Heart left ventricle (tissue), 16 donors: ENCODE data around the gene MSMB. TPM values are rescaled to one million over a fixed set of nuclear protein-coding genes. Genes with fewer than 3 reads are reported as not detected.

Source experiments
- ATAC-seq, 4 donors: fragments of 200-7000 bp; cut with Tn5 transposase; one replicate each; pipeline ENCODE4 v1.9.1; 2020 to 2022; ENCODE audit warnings: moderate library complexity in 4 of 4, mild to moderate bottlenecking in 3 of 4, moderate number of reproducible peaks in 1 of 4
- DNase-seq, 5 donors: peaks; one replicate each; pipeline ENCODE4 v3.0.0-alpha.2; 2020
- H3K27ac ChIP-seq, 12 donors: fragments of 200-600 bp; sonication (generic) in 4 of 12; one replicate each; pipeline versions ENCODE4 v1.5.0 to v1.8.0; 2016 to 2022; ENCODE audit warnings: mild to moderate bottlenecking in 2 of 12
- H3K27me3 ChIP-seq, 9 donors: fragments of 200-600 bp; sonication (generic) in 2 of 9; one replicate each; pipeline versions ENCODE4 v1.5.1 to v1.8.0; 2016 to 2022; ENCODE audit warnings: mild to moderate bottlenecking in 3 of 9
- H3K36me3 ChIP-seq, 9 donors: fragments of 200-600 bp; sonication (generic) in 2 of 9; one replicate each; pipeline versions ENCODE4 v1.5.0 to v1.8.0; 2018 to 2022; ENCODE audit warnings: mild to moderate bottlenecking in 2 of 9
- H3K4me1 ChIP-seq, 12 donors: fragments of 200-600 bp; sonication (generic) in 4 of 12; one replicate each; pipeline versions ENCODE4 v1.5.0 to v1.8.0; 2016 to 2022; ENCODE audit warnings: mild to moderate bottlenecking in 3 of 12
- H3K4me3 ChIP-seq, 12 donors: fragments of 200-600 bp; sonication (generic) in 4 of 12; one replicate each; pipeline versions ENCODE4 v1.5.0 to v1.8.0; 2017 to 2022; ENCODE audit warnings: mild to moderate bottlenecking in 9 of 12, moderate library complexity in 4 of 12
- H3K9me3 ChIP-seq, 12 donors: fragments of 200-600 bp; sonication (generic) in 4 of 12; one replicate each; pipeline versions ENCODE4 v1.5.0 to v1.8.0; 2016 to 2022; ENCODE audit warnings: mild to moderate bottlenecking in 1 of 12
- POLR2A ChIP-seq, 2 donors: fragments of 450-650 bp; IDR thresholded peaks; one replicate each; pipeline ENCODE4 v1.6.1; 2017; ENCODE audit warnings: antibody characterized with exemption in 2 of 2, mild to moderate bottlenecking in 2 of 2, moderate library complexity in 2 of 2
- WGBS, 4 donors: extraction: QIAGEN DNeasy Blood & Tissue Kit in 2 of 4; methylation state at CpG; one replicate each; pipeline versions ENCODE4 v1.1.5 to v1.1.7; 2013 to 2018; 5-methylcytosine and 5-hydroxymethylcytosine counted together
- intact Hi-C, 10 donors: fragments of 100-400 bp; cut with DNase I; formaldehyde crosslinking; loops; one replicate each; pipeline versions ENCODE4 v1.11.1 to v1.14.2; 2022
- polyA plus RNA-seq, 2 donors: library from polyadenylated mRNA; stranded (reverse); fragments of 200-250 nt; gene quantifications; one replicate each; pipeline ENCODE4 v1.2.3, GENCODE V29; 2013
- total RNA-seq, 9 donors: library from RNA; depleted of rRNA in 2 of 9; stranded (reverse); fragments of >200 nt in 2 of 9; fragmentation: NEBNext Ultra II Directional in 3 of 9; extraction: Animal tissue kit (Norgen Biotek cat#: 25700) in 3 of 9; gene quantifications; one replicate each; pipeline versions ENCODE4 v1.1.0 to v1.2.4, GENCODE V29; 2016 to 2023
- TF ChIP-seq, protein P1 (sequence below), 12 donors: fragments of 200-600 bp; sonication (generic) in 4 of 12; IDR thresholded peaks; one replicate each; pipeline versions ENCODE4 v1.5.0 to v1.8.0; 2018 to 2022; ENCODE audit warnings: antibody characterized with exemption in 12 of 12, mild to moderate bottlenecking in 5 of 12
- donor health status: ischemic (EF 13 %, LVEDD 7.1; RV severe dilation, severe dysfunction).
- donor health status: healthy with polysubstance abuse.
- donor health status: DM: no; HTN: yes; CAD: no.
- donor health status: DM: no; HTN: no; CAD: no.
- donor health status: ischemic (EF 25% LVEDD 6.9; RV normal size, moderate dysfunction).
- donor health status: ischemic (EF 25% LVEDD 5.7; RV mildly dilated, moderate dysfunction).
- donor health status: healthy.
- donor health status: DM: yes; HTN: yes; CAD: no.
- donor health status: ischemic (EF 35%, LVEDD 5.7; RV mildly dilated, moderate dysfunction).
- donor health status: nonischemic (EF 11% LVEDD 7.7; RV severe dilation, severe dysfunction).
- donor health status: DM: yes; HTN: yes; CAD: no.
- donor health status: PGD.
- donor health status: ischemic (EF 29% LVEDD 5.4; RV normal size, mild dysfunction).
- donor health status: nonischemic (EF 23%, LVEDD 6.1; RV moderate dilation, normal function).

Gene MSMB
- total and polyA plus RNA-seq, 11 donors, result not detected

DNA sequence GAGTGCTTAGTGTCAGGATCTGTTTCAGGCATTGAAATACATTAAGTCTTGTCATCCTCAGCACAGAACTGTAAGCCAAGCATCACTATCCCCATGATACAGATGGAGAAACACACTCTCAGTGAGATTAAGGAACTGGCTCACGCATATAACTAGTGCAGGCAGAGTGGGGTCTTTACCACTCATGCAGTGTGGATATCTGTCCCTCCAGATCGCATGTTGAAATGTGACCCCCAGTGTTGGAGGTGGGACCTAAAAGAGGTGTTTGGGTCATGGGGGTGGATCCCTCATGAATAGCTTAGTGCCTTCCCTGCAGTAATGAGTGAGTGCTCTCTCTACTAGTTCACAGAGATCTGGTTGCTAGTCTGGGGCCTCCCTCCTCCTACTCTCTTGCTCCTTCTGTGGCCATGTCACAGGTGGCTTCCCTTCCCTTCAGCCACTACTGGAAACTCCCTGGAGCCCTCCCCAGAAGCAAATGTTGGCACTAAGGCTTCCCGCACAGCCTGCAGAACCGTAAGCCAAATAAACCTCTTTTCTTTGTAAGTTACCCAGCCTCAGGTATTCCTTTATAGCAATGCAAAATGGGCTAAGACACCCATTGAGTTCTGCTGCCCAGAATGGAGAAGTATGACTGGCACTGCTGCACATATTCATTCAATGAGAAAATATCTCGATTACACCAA, 31.8 kb upstream of the MSMB start:
- no peak for ATAC-seq
- no peaks in the 10 kb centered on the region for H3K27me3 ChIP-seq
- H3K9me3 ChIP-seq, result peaks cover 0 to 4% (median 0%) of the 10 kb centered on the region in 12 donors
- no peak overlapping the region for H3K4me3 ChIP-seq
- no peak for TF ChIP-seq POLR2A (IDR thresholded peaks at IDR 0.05)
- TF ChIP-seq, protein P1, sequence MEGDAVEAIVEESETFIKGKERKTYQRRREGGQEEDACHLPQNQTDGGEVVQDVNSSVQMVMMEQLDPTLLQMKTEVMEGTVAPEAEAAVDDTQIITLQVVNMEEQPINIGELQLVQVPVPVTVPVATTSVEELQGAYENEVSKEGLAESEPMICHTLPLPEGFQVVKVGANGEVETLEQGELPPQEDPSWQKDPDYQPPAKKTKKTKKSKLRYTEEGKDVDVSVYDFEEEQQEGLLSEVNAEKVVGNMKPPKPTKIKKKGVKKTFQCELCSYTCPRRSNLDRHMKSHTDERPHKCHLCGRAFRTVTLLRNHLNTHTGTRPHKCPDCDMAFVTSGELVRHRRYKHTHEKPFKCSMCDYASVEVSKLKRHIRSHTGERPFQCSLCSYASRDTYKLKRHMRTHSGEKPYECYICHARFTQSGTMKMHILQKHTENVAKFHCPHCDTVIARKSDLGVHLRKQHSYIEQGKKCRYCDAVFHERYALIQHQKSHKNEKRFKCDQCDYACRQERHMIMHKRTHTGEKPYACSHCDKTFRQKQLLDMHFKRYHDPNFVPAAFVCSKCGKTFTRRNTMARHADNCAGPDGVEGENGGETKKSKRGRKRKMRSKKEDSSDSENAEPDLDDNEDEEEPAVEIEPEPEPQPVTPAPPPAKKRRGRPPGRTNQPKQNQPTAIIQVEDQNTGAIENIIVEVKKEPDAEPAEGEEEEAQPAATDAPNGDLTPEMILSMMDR (IDR thresholded peaks at IDR 0.05), result no peak
- peaks cover 0 to 2% (median 0%) of the 10 kb centered on the region in 12 donors for H3K4me1 ChIP-seq
- no peaks in the 10 kb centered on the region for H3K36me3 ChIP-seq
- 67 to 85% (median 77%) methylated on average over 4 to 5 of the region's 5 CpGs for WGBS, 4 donors
- DNase-seq, result no peak
- peak overlapping the region in 2 of 12 donors; percentile 25 to 34 for H3K27ac ChIP-seq
- intact Hi-C loops, result no loop called here

DNA sequence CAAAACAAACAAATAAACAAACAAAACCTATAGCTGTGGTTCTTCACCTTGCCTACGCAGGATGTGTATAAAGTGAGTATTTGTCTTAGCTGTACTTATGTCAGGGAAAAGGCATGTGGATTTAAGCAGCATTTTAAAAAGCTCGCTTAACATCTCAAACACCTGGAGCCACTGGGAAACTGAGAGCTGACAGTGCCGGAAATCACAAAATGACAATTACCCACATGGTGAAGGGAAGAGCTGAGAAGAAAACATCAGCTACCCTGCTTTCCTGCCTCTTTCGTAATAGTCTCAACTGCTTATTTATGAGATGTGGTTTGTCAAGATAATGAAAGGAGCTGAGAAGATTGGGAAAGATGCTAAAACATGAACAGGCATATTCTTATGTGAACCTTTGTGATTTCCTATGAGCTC, 31.1 kb upstream of the MSMB start:
- Histone ChIP-seq H3K27ac (no peak overlapping the region), H3K4me3 (no peak overlapping the region), H3K36me3 (no peaks in the 10 kb centered on the region), H3K4me1 (peaks cover 0 to 2% (median 0%) of the 10 kb centered on the region in 12 donors), H3K9me3 (peaks cover 0 to 4% (median 0%) of the 10 kb centered on the region in 12 donors), H3K27me3 (no peaks in the 10 kb centered on the region)
- ATAC-seq, result no peak
- no peak for TF ChIP-seq POLR2A (IDR thresholded peaks at IDR 0.05)
- TF ChIP-seq, protein P1 (IDR thresholded peaks at IDR 0.05), result no peak
- intact Hi-C loops, result no loop called here
- 80 to 87% (median 83%) methylated on average over 4 of the region's 4 CpGs for WGBS, 4 donors
- DNase-seq, result no peak

DNA sequence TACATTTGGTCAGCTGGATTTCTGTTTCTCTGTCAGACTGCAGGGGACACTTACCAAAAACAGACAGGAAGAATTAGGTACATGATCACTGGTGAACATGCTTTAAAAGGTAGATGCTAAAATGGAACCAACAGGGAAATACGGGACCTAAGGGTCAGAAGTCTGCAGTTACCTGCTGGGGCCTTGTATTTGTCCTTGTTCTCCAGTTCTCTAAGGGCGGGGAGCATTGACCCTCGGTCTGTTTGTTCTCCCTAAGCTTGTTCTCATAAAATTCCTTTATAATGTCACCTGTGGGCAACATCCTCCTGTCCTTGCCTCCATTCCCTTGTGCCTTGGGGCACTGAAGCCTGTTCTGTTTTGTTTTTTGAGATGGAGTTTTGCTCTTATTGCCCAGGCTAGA, 29.8 kb upstream of the MSMB start:
- H3K9me3 ChIP-seq, result peaks cover 0 to 4% (median 0%) of the 10 kb centered on the region in 12 donors
- ATAC-seq, result no peak
- no peaks in the 10 kb centered on the region for H3K36me3 ChIP-seq
- H3K27ac ChIP-seq, result no peak overlapping the region
- intact Hi-C loops, result no loop called here
- TF ChIP-seq, protein P1 (IDR thresholded peaks at IDR 0.05), result no peak
- no peak for TF ChIP-seq POLR2A (IDR thresholded peaks at IDR 0.05)
- WGBS, 4 donors, result 80 to 91% (median 87%) methylated on average over 3 of the region's 3 CpGs
- H3K4me1 ChIP-seq, result peaks cover 0 to 2% (median 0%) of the 10 kb centered on the region in 12 donors
- H3K27me3 ChIP-seq, result no peaks in the 10 kb centered on the region
- DNase-seq, result no peak
- H3K4me3 ChIP-seq, result no peak overlapping the region

DNA sequence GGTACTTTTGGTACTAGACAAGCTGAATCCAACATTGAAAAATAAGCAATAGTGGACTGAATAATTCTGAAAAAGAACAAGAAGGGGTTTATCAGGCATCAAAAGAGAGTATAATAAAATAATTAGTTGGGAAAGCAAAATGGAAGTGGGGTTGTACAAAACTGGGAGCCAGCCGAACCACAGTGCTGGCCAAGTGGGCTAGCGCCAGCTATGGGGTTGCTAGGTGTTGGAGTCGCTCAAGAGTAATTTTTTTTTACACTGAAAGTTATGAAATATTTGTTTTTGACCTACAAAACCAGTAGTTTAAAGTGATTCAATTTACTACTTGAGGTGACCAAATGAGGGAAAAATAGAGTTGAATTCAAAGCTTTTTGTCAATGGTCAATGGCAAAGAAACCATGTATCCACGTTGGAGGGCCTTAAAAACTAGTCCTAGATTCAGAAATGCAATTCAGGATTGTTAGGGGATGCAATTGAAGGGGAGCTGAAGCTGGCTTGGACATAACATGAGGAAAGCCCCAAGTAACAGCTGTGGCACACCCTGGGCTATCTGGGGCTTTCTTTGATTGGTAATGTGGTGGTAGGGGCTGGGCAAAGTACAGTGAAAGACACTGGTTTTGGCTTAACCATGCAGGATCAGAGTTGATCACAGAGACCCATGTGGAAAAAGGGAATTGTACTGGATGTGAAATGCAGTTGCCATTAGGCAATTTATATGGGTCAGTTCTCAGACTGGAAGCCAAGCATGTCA, 28.3 kb upstream of the MSMB start:
- intact Hi-C loops, result no loop called here
- 57 to 79% (median 65%) methylated on average over 4 of the region's 4 CpGs for WGBS, 4 donors
- ATAC-seq (no peak), DNase-seq (no peak)
- Histone ChIP-seq H3K9me3 (peaks cover 0 to 4% (median 0%) of the 10 kb centered on the region in 12 donors), H3K27ac (no peak overlapping the region), H3K4me3 (no peak overlapping the region), H3K4me1 (peaks cover 0 to 2% (median 0%) of the 10 kb centered on the region in 12 donors), H3K36me3 (no peaks in the 10 kb centered on the region), H3K27me3 (no peaks in the 10 kb centered on the region)
- TF ChIP-seq POLR2A (IDR thresholded peaks at IDR 0.05), result no peak
- TF ChIP-seq, protein P1 (IDR thresholded peaks at IDR 0.05), result no peak
